CD4-positive, alpha-beta memory T cell (primary cell): ENCODE results near the gene MYO7B. TPM values are rescaled to one million over a fixed set of nuclear protein-coding genes. Genes with fewer than 3 reads are reported as not detected.
A peak's percentile ranks its signal among the peaks of the same experiment; 100 is the strongest.

Source experiments
- CTCF ChIA-PET: fragments of 350-600 bp; sonication (Branson Sonifier 250); formaldehyde crosslinking; loops from one replicate; lab custom pipeline; 2021; ENCODE audit warnings: inconsistent platforms; ENCODE audit not compliant: partially characterized antibody; lab: Charles Lee
- POLR2A ChIA-PET: fragments of 350-600 bp; sonication (Branson Sonifier 250); formaldehyde crosslinking; loops from one replicate; lab custom pipeline; 2021; ENCODE audit not compliant: partially characterized antibody; lab: Charles Lee
- DNase-seq, 5 donors: peaks; one replicate each; pipeline versions ENCODE4 v3.0.0 to v3.0.0-alpha.2; 2020 to 2022; ENCODE audit warnings: mixed read lengths in 1 of 5
- H3K27ac ChIP-seq: one replicate; pipeline ENCODE4 v1.7.0; 2013; ENCODE audit warnings: low read depth, low read length
- H3K27me3 ChIP-seq: 2 replicates; pipeline ENCODE4 v1.7.0; 2013; ENCODE audit warnings: mild to moderate bottlenecking, low read length, moderate library complexity; ENCODE audit not compliant: insufficient read depth
- H3K36me3 ChIP-seq: 2 replicates; pipeline ENCODE4 v1.7.0; 2013; ENCODE audit warnings: mild to moderate bottlenecking, low read length, moderate library complexity; ENCODE audit not compliant: insufficient read depth
- H3K4me1 ChIP-seq: 2 replicates; pipeline ENCODE4 v1.7.0; 2013; ENCODE audit warnings: mild to moderate bottlenecking, low read length, moderate library complexity; ENCODE audit not compliant: insufficient read depth
- H3K4me3 ChIP-seq, 2 donors: one replicate each; pipeline ENCODE4 v1.7.0; 2013; ENCODE audit warnings: low read length in 2 of 2, mild to moderate bottlenecking in 1 of 2
- H3K9me3 ChIP-seq, 2 donors: one replicate each; pipeline ENCODE4 v1.7.0; 2013; ENCODE audit warnings: low read length in 2 of 2, control low read depth in 1 of 2; ENCODE audit not compliant: control insufficient read depth in 1 of 2
- H3K27ac Mint-ChIP-seq, 7 donors: one replicate each; pipeline ENCODE4 v1.8.0; 2020 to 2021; ENCODE audit warnings: mixed read lengths in 7 of 7, mild to moderate bottlenecking in 6 of 7, inconsistent platforms in 3 of 7, moderate library complexity in 3 of 7
- H3K27me3 Mint-ChIP-seq, 2 donors: one replicate each; pipeline ENCODE4 v1.8.0; 2020 to 2021; ENCODE audit warnings: mixed read lengths in 2 of 2
- H3K36me3 Mint-ChIP-seq, 2 donors: one replicate each; pipeline ENCODE4 v1.8.0; 2020 to 2021; ENCODE audit warnings: mixed read lengths in 2 of 2, inconsistent platforms in 1 of 2, mild to moderate bottlenecking in 1 of 2
- H3K4me1 Mint-ChIP-seq, 4 donors: one replicate each; pipeline ENCODE4 v1.8.0; 2020 to 2021; ENCODE audit warnings: mixed read lengths in 4 of 4, mild to moderate bottlenecking in 1 of 4
- H3K4me3 Mint-ChIP-seq, 8 donors: one replicate each; pipeline ENCODE4 v1.8.0; 2020 to 2021; ENCODE audit warnings: mixed read lengths in 8 of 8, mild to moderate bottlenecking in 7 of 8, moderate library complexity in 6 of 8, inconsistent platforms in 3 of 8
- H3K9me3 Mint-ChIP-seq, 8 donors: one replicate each; pipeline ENCODE4 v1.8.0; 2020 to 2021; ENCODE audit warnings: mixed read lengths in 8 of 8, mild to moderate bottlenecking in 5 of 8, inconsistent platforms in 3 of 8, moderate library complexity in 1 of 8
- intact Hi-C: fragments of 100-400 bp; cut with micrococcal nuclease; formaldehyde crosslinking; loops from one replicate; pipeline ENCODE4 v1.15.1; 2023
- polyA plus RNA-seq, 2 donors: library from polyadenylated mRNA; unstranded; fragments of 300-500 nt; fragmentation: Illumina TruSeq; gene quantifications; one replicate each; pipeline ENCODE4 v1.2.3, GENCODE V29; 2021
- total RNA-seq, 2 experiments: library from RNA; stranded (reverse); gene quantifications; one replicate each; pipeline ENCODE4 v1.2.3, GENCODE V29; 2021

The MYO7B gene
- total and polyA plus RNA-seq, 4 experiments from 2014 or later = not detected

GRCh38 chr2:127581050-127581345 is 45.5 kb downstream of the MYO7B start:
- Mint-ChIP-seq H3K27ac (no peak overlapping the region), H3K4me3 (no peak overlapping the region), H3K27me3 (peaks cover 0 to 3% of the 10 kb centered on the region in 2 donors), H3K4me1 (no peaks in the 10 kb centered on the region), H3K36me3 (no peaks in the 10 kb centered on the region), H3K9me3 (no peaks in the 10 kb centered on the region)
- intact Hi-C loops = no loop called here
- ChIA-PET POLR2A (no interaction called here), CTCF (no interaction called here)
- no peaks in the 10 kb centered on the region for H3K9me3 ChIP-seq
- DNase-seq = no peak
- no peaks in the 10 kb centered on the region for H3K4me1 ChIP-seq
- no peak overlapping the region for H3K4me3 ChIP-seq
- no peak overlapping the region for H3K27ac ChIP-seq
- H3K27me3 ChIP-seq = no peaks in the 10 kb centered on the region
- H3K36me3 ChIP-seq = no peaks in the 10 kb centered on the region

DNA sequence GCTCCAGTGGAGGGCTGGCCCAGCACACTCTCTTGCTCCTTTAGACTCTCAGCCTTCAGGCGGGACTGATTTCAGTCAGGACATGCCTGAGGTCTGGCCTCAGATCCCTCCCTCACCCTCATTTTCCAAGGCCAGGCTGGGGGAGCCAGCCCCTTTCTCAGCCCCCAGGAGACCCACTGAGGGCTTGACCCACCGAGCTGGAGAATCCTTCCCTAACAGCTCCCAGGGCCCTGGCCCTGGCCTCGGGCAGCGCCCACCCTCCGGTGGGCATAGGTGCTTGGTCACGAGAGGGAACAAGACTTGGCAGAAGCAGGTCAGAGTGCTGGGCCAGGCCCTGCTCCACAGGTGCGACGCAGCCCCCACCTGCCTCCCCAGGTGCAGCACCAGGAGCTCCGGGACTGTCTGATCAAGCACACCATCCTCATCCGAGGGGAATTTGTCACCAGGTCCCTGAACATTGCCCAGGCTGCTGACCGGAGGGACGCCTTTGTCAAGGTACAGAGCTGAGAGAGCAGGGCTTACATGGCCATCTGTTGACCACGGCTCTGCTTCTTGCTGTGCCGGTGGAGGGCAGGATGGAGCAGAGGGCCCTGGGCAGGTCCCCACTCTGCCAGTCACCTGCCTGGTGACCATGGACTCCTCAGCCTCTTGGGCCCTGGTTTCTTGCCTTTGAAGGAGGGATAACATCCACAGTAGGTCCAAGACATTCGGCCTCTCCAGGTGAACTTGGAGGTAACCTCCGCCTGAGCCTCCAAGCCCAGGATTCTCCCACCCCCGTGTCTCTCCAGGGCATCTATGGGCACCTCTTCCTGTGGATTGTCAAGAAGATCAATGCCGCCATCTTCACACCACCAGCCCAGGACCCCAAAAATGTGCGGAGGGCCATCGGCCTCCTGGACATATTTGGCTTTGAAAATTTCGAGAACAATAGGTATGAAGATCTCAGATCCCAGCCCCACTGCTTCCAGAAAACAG is 46.3 kb downstream of the MYO7B start:
- Mint-ChIP-seq H3K27ac (no peak overlapping the region), H3K4me3 (no peak overlapping the region), H3K9me3 (no peaks in the 10 kb centered on the region), H3K27me3 (peaks cover 0 to 3% of the 10 kb centered on the region in 2 donors), H3K4me1 (no peaks in the 10 kb centered on the region), H3K36me3 (no peaks in the 10 kb centered on the region)
- Histone ChIP-seq H3K9me3 (no peaks in the 10 kb centered on the region), H3K4me1 (no peaks in the 10 kb centered on the region), H3K36me3 (no peaks in the 10 kb centered on the region), H3K4me3 (no peak overlapping the region), H3K27ac (no peak overlapping the region), H3K27me3 (no peaks in the 10 kb centered on the region)
- no peak for DNase-seq
- ChIA-PET POLR2A (no interaction called here), CTCF (interaction anchor here (1.2 kb wide), 1 partner anchor 68 kb away, joined by 5 read pairs; no protein-coding TSS in a partner anchor)
- intact Hi-C loops = no loop called here

DNA sequence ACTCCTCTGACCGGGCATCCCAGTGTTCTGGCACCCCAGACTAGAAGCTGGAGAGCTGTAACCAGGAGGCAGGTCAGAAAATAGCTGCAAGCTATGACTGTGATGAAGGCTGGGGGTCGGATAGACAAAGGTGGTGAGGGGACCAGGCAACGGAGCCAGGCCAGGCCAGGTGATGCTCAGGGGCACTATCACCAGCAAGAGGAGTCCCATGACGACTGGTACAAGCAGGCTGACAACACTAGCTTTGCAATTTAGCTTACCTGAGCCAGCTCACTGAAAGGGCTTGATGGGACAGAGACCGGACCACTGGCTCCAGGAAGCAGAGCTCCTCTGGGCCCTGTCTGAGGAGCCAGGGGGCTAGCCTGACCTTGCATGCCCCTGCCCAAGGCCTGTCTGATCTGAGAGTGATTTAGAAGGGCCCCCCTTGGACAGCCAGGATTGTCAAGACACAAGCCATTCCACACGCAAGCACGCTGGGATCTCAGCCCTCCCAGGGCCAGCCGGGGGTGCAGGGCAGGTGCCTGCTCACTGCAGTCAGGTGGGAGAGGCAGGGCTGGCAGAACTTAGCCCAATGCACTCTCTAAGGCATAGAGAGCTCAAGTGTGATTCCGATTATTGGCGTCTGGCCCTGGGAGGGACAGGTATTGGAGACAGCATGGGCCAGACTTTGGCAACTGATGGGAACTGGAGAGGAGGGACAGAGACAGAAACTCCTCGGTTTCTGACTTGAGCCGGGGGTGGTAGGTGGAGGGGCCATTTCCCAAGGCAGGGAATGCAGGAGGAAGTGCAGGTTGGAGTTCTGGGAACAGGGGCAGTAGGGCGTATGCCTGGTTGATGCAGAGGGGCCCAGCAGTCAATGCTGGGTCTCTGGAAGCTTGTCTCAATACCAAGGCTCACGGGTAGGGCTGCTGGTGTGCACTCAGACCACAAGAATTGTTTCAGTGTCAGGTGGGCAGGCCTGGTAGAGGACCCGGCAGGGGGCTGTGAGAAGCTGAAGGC is 47.7 kb downstream of the MYO7B start:
- Mint-ChIP-seq H3K4me1 (no peaks in the 10 kb centered on the region), H3K36me3 (no peaks in the 10 kb centered on the region), H3K9me3 (no peaks in the 10 kb centered on the region), H3K27ac (peak overlapping the region in 1 of 7 donors; percentile 65), H3K4me3 (no peak overlapping the region), H3K27me3 (peaks cover 2 to 3% of the 10 kb centered on the region in 2 donors)
- H3K4me3 ChIP-seq = no peak overlapping the region
- DNase-seq = no peak
- no peaks in the 10 kb centered on the region for H3K36me3 ChIP-seq
- H3K9me3 ChIP-seq = no peaks in the 10 kb centered on the region
- intact Hi-C loops = no loop called here
- H3K27me3 ChIP-seq = no peaks in the 10 kb centered on the region
- no peaks in the 10 kb centered on the region for H3K4me1 ChIP-seq
- H3K27ac ChIP-seq = no peak overlapping the region
- CTCF ChIA-PET = interaction anchor here (0.9 to 1.2 kb wide), 3 partner anchors 8 to 67 kb away, joined by 3 to 5 read pairs (median 4); no protein-coding TSS in a partner anchor
- POLR2A ChIA-PET = no interaction called here

DNA sequence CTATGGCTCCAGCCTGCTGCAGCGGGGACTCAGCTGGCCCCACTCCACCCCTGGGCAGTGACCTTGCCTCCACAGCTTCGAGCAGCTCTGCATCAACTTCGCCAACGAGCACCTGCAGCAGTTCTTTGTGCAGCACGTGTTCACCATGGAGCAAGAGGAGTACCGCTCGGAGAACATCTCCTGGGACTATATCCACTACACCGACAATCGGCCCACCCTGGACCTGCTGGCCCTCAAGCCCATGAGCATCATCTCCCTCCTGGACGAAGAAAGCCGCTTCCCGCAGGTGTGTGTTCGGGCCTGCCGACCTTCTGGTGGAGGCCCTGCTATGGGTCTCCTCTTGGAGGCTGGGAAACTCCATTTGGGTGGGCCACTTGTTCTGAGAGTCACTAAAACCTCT is 48.6 kb downstream of the MYO7B start:
- DNase-seq = no peak
- H3K4me3 Mint-ChIP-seq = no peak overlapping the region
- Histone ChIP-seq H3K9me3 (no peaks in the 10 kb centered on the region), H3K27me3 (no peaks in the 10 kb centered on the region), H3K4me1 (no peaks in the 10 kb centered on the region), H3K27ac (no peak overlapping the region), H3K4me3 (no peak overlapping the region), H3K36me3 (no peaks in the 10 kb centered on the region)
- no peaks in the 10 kb centered on the region for H3K4me1 Mint-ChIP-seq
- H3K27ac Mint-ChIP-seq = no peak overlapping the region
- ChIA-PET CTCF (interaction anchor here (1.0 kb wide), 1 partner anchor 66 kb away, joined by 3 read pairs; no protein-coding TSS in a partner anchor), POLR2A (no interaction called here)
- intact Hi-C loops = no loop called here
- H3K27me3 Mint-ChIP-seq = peaks cover 2 to 3% of the 10 kb centered on the region in 2 donors
- H3K36me3 Mint-ChIP-seq = no peaks in the 10 kb centered on the region
- H3K9me3 Mint-ChIP-seq = no peaks in the 10 kb centered on the region

- CTCF ChIA-PET = no interaction called here
Observed at GRCh38 chr2:127584516-127585033, 49.1 kb downstream of the MYO7B start.

GRCh38 chr2:127585270-127585807 is 49.9 kb downstream of the MYO7B start:
- Histone ChIP-seq H3K4me1 (no peaks in the 10 kb centered on the region), H3K4me3 (no peak overlapping the region), H3K27ac (no peak overlapping the region), H3K9me3 (no peaks in the 10 kb centered on the region), H3K27me3 (no peaks in the 10 kb centered on the region), H3K36me3 (no peaks in the 10 kb centered on the region)
- no peaks in the 10 kb centered on the region for H3K4me1 Mint-ChIP-seq
- H3K9me3 Mint-ChIP-seq = no peaks in the 10 kb centered on the region
- no peak overlapping the region for H3K4me3 Mint-ChIP-seq
- H3K27me3 Mint-ChIP-seq = peaks cover 2 to 3% of the 10 kb centered on the region in 2 donors
- no peaks in the 10 kb centered on the region for H3K36me3 Mint-ChIP-seq
- DNase-seq = no peak
- POLR2A ChIA-PET = no interaction called here
- H3K27ac Mint-ChIP-seq = no peak overlapping the region
- intact Hi-C loops = no loop called here
- CTCF ChIA-PET = no interaction called here

More at GRCh38 chr2:127584516-127585033, 49.1 kb downstream of the MYO7B start:
- H3K36me3 Mint-ChIP-seq = no peaks in the 10 kb centered on the region
- no peaks in the 10 kb centered on the region for H3K9me3 Mint-ChIP-seq
- H3K27ac Mint-ChIP-seq = no peak overlapping the region
- H3K4me3 ChIP-seq = no peak overlapping the region
- H3K9me3 ChIP-seq = no peaks in the 10 kb centered on the region
- DNase-seq = no peak
- no peaks in the 10 kb centered on the region for H3K4me1 Mint-ChIP-seq
- H3K27me3 ChIP-seq = no peaks in the 10 kb centered on the region
- no peak overlapping the region for H3K4me3 Mint-ChIP-seq
- intact Hi-C loops = no loop called here
- H3K27ac ChIP-seq = no peak overlapping the region
- POLR2A ChIA-PET = no interaction called here
- peaks cover 2 to 3% of the 10 kb centered on the region in 2 donors for H3K27me3 Mint-ChIP-seq
- no peaks in the 10 kb centered on the region for H3K36me3 ChIP-seq
- no peaks in the 10 kb centered on the region for H3K4me1 ChIP-seq
